GM11168 (cell line): ENCODE data around the gene RFK.
"Not testable (repeated sequence)": the region's sequence is repeated elsewhere in the genome, so short reads cannot be mapped to it uniquely, and the experiment has no call there.

ENCODE experiments used
- in situ Hi-C: fragments of 300-500 bp; cut with MboI; formaldehyde crosslinking; loops from one replicate; pipeline ENCODE4 v1.12.0; 2022; ENCODE audit warnings: low sequenced_read_pairs; ENCODE audit not compliant: unreplicated experiment

Gene RFK

DNA sequence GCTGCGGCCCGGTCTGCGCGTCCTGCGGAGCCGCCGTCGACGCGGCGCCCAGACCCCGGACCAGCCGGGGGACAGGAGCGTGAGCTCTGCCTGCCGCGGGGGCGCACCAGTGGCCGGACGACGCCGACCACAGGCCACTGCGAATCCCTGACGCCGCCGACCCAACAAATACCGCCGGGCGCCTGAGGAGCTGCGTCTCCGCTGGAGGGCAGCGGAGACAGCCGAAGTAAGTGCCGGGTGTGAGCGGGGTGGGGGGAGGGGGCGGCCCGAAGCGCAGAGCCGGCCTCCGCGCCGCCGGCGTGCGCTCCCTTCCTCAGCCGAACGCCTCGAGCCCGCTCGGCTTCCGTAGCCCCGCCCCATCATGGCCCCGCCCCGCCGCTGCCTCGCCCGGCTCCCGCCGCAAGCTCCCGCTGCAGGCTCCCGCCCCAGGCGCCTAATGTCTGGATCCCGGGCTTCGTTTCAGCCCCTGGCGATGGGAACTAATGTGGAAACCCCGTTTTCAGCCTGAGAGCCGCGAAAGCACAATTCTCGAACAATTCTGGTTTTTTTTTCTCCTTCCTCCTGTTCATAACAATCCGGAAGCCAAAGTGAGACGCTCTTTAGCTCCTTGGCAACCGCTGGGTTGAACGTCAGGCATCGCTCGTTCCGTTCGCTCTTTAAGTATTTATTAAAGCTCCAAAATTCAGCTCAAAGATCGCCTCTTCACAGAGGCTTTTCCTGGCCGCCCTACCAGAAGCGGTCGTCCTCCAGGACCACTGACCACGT lies at the start of gene RFK:
Gene RFK, minus strand, starts transcription at position 232 of the 765 bp plus-strand sequence. CDS start 255 bp downstream, outside the sequence.
- in situ Hi-C loops = no loop called here

DNA sequence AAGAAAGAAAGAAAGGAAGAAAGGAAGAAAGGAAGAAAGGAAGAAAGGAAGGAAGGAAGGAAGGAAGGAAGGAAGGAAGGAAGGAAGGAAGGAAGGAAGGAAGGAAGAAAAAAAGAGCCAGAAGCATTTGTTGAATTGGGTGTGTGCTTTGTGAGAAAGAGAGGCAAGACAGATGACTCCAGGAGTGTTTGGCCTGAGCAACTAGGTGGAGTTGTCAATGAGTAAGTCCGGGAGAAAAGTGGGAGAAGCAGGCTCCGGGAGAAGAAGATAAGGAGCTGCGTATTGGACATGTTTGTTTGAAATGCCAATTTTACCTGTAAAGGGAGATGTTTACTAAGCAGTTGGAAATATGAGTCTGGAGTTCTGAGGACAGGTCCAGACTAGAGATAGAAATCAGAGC lies 49.7 kb upstream of the RFK start:
- in situ Hi-C loops = no loop called here

DNA sequence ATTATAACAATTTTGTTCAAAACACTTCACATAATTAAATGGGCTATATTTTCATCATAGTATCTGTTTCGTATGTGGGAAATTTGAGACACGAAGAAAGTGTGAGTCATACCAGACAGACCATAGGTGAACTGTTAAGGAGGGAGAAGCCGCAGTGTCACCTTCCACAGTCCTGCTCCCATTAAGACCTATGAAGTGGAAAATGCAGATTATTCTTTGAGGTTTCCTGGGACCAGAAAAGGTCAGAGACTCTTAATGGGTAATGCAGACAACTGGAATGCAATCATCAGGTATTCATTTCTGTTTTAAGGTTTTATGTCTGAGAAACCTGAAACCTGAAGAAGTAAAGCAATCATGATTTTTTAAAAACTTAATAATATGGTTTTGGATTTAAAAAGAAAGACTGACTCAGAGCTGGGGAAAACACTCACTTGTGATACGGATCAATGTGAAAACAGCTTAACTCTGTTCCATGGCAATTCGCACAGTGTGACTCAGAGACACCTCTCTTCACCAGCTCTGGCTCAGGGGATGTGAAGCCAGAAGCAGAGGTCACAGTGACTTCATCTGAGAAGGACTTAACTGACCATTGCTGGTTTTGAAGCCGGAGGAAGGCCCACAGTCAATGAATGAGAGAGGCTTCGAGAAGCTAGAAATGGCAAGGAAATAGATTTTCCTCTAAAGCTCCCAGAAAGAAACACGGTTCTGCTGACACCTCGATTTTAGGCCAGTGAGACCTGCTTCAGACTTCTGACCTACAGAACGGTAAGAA lies 47.5 kb upstream of the RFK start:
- in situ Hi-C loops = no loop called here

DNA sequence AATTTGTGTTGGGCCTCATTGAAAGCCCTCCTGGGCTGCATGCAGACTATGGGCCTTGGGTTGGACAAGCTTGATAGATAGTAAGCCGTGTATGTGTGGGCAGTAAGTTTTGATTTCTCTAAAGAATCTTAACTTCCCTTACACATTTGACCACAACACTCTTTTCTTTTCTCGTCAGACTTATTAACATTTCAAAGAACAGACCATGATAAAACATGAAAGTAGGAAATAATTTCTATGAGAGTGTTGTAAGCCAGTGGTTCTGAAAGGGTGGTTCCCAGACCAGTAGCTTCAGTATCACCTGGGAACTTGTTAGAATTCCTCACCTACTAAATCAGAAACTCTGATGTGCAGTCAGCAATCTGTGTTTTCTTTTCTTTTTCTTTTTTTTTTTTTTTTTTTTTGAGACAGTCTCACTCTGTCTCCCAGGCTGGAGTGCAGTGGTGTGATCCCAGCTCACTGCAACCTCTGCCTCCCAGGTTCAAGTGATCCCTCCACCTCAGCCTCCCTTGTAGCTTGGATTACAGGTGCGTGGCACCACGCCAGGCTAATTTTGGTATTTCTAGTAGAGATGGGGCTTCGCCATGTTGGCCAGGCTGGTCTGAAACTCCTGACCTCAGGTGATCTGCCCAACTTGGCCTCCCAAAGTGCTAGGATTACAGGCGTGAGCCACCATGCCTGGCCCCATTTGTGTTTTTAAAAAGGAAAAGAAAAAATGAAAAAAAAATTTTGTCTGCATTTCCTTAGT lies 44.8 kb upstream of the RFK start:
- in situ Hi-C loops = no loop called here

DNA sequence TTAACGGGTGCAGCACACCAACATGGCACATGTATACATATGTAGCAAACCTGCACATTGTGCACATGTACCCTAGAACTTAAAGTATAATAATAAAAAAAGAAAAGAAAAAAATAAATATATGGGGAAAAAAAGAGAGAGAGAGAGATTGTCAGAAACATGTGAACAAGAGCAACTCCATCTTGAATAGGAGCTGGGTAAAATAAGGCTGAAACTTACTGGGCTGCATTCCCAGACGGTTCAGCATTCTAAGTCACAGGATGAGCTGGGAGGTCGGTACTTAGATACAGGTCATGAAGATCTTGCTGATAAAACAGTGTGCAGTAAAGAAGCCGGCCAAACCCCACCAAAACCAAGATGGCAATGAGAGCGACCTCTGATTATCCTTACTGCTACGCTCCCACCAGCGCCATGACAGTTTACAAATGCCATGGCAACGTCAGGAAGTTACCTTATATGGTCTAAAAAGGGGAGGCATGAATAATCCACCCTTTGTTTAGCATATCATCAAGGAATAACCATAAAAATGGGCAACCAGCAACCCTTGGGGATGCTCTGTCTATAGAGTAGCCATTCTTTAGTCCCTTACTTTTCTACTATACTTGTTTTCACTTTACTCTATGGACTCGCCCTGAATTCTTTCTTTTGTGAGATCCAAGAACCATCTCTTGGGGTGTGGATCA lies 42.9 kb upstream of the RFK start:
- in situ Hi-C loops = not testable (repeated sequence)

DNA sequence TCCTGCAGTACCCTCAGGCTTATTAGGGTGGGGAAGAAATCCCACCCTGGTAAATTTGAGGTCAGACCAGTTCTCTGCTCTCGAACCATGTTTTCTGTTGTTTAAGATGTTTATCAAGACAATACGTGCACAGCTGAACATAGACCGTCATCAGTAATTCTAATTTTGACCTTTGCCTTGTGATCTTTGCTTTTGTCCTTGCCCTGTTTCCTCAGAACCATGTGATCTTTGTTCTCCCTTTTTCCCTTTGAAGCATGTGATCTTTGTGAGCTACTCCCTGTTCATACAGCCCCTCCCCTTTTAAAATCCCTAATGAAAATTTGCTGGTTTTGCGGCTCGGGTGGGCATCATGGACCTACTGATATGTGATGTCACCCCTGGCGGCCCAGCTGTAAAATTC lies 40.7 kb upstream of the RFK start:
- in situ Hi-C loops = not testable (repeated sequence)

DNA sequence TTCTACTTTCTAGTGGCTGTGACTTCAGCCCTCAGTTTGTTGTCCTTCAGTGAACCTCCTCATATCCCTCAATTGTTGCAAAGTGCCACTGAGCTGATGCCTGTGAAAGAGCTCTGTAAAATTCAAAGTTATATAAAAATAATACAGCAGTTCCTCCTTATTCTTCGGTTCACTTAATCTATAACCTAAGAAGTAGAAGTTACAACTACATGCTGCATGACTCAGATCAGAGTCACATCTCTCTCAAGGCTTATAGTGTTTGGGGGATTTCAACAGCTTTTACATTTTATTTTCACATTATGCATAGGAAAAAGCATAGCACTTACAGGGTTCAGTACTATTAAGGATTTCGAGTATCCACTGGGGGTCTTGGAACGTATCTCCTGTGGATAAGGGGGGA lies 39.6 kb upstream of the RFK start:
- in situ Hi-C loops = no loop called here

DNA sequence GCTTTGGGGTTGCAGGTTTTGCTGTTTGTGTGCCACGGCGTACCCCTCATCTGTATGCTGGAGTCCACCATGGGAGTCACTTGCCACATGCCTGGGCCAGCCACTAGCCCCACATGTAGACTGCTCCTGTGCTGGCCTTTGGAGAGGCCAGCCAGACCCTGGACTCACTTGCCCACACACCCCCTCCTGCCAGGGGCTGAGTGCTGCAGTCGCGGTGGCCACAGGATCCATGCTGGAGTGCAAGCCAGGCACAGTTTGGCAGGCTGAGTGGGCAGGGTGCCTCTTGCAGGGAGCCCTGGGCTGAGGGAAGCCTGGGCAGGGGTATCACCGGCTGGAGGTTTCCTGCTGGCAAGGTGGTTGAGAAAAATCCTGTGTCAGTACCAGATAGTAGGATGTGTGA lies 39.2 kb upstream of the RFK start:
- in situ Hi-C loops = no loop called here

DNA sequence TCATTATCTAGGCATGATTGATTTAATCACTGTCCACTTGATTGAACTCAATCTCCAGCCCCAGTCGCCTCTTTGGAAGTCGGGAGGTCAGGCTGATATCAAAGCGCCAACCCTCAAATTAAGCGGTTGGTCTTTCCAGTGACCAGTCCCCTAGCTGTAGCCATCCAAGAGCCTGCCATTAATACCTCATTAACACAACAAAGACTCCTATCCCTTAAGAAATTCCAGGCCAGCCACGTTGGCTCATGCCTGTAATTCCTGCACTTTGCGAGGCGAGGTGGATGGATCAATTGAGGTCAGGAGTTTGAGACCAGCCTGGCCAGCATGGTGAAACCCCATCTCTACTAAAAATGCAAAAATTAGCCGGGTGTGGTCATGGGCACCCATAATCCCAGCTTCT lies 37.4 kb upstream of the RFK start:
- in situ Hi-C loops = no loop called here

DNA sequence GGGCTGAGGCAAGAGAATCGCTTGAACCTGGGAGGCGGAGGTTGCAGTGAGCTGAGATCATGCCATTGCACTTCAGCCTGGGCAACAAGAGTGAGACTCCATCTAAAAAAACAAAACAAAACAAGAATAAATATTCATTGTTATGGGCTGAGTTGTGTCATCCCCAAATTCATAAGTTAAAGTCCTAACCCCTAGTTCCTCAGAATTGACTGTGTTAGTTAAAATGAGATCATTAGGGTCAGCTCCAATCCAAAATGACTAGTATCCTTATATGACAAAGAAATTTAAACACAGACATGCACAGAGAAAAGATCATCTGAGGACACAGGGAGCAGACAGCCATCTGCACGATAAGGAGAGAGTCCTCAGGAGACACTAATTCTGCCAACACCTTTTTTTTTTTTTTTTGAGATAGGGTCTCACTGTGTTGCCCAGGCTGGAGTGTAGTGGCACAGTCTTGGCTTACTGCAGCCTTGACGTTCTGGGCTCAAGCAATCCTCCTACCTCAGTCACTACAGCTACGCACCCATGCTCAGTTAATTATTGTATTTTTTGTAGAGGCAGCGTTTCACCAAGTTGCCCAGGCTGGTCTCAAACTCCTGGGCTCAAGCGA lies 32.7 kb upstream of the RFK start:
- in situ Hi-C loops = no loop called here

DNA sequence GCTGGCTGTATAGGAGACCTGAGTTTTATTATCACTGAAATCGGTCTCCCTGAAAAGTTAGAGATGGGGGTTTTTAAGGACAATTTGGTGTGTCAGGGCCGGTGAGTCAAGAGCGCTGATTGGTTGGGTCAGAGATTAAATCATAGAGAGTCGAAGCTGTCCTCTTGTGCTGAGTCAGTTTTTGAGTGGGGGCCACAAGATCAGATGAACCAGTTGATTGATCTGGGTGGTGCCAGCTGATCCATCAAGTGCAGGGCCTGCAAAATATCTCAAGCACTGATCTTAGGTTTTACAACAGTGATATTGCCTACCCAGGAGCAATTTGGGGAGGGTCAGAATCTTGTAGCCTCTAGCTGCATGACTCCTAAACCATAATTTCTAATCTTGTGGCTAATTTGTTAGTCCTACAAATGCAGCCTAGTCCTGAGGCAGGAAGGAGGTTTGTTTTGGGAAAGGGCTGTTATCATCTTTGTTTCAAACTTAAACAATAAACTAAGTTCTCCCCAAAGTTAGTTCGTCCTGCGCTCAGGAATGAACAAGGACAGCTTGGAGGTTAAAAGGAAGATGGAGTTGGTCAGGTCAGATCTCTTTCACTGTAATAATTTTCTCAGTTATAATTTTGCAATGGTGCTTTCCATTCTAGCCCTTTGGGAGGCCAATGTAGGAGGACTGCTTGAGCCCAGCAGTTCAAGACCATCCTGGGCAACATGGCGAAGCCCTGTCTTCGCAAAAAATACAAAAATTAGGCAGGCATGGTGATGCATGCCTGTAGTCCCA lies 31.6 kb upstream of the RFK start:
- in situ Hi-C loops = no loop called here

DNA sequence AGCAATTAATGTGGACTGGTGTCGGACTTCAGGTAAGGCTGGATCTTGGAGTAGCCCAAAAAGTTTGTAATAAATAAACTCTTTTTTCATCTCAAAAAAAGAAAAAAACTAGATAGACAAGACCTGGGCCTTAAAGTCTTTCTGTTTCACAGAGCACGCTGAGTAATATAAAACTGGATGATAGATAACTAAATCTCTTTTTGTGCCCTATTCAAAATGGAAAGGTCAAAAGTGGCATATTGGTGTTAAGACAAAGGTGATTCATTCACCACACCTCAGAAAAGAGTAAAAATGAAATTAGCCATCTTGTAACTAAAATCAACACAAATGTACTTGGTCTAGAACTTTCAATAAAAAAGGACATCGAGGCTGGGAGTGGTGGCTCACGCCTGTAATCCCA lies 30.3 kb upstream of the RFK start:
- in situ Hi-C loops = no loop called here

DNA sequence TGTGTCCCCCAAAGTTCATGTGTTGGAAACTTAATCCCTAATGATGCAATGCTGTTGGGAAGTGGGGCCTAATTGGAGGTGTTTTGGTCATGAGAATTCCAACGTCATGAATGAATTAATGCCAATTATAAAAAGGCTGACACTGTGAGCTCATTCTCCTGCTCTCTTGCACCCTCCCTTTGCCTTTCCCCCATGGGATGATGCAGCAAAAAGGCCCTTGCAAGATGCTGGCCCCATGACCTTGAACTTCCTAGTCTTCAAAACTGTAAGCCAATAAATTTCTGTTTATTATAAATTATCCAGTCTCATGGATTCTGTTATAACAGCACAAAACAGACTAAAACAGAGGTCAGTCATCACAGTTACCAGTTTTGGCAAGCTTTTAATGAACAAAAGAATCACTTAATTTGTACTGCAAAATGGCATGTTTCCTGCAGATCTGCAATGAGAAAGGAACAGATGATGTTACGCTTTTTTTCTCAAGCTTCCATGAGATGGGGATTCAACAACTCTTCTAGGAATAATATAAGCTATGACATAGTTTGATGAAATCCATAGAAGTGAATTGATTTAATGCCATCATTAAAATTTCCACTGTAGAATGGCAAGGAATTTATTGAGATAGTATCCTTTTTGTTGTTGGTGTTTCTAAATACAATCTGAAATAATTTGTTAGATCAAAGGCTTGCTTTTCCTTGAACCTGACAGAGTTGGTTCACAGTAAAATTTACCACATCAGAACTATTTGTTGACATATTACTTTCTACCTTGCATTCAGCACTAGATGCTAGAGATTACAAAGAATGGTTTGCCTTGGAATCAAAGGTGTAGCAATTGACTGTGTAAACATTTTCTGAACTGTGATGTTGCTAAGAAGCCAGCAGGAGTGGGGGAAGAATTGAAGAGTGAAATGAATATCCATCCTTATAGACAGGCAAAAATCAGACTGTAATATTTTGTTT lies 29.3 kb upstream of the RFK start:
- in situ Hi-C loops = no loop called here

DNA sequence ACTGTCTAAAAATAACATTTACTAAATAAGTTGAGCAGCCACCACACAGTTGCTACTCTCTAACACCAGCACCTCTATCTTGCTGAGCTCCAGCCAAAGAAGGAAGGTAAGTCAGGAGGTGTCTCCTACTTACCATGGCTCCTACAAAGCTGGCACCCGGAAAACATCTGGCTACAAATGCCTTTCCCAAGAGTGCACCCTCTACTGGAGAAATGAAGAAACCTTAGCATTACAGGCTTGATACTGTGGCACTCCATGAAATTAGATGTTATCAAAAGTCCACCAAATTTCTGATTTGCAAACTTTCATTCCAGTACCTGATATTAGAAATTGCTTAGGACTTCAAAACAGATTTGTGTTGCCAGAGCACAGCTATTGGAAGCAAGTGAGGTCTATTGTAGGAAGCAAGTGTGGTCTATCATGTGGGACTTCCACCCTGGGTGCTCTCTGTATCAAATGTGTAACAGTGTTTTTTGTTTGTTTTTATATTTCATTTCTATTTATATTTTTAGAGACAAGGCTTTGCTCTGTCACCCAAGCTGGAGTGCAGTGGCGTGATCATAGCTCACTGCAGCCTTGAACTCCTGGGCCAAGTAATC lies 25.7 kb upstream of the RFK start:
- in situ Hi-C loops = no loop called here

DNA sequence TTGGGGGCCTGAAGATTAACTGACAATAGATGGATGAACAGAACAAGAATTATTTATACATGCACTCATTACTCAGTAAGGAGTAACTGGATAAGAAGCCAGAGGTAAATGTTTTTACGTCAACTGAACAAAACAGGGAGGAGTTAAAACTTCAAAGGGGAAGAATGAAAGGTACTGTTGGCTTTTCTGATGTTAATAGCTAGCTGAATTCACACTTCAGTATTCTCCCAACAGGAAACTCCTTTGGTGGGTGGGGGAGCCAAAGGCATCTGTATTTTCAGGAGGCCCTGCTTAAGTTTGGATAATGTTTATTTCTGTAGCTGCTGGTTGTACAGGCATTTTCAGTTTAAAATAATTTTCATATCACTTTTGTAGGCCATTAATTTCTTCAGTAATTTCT lies 23.2 kb upstream of the RFK start:
- in situ Hi-C loops = no loop called here

DNA sequence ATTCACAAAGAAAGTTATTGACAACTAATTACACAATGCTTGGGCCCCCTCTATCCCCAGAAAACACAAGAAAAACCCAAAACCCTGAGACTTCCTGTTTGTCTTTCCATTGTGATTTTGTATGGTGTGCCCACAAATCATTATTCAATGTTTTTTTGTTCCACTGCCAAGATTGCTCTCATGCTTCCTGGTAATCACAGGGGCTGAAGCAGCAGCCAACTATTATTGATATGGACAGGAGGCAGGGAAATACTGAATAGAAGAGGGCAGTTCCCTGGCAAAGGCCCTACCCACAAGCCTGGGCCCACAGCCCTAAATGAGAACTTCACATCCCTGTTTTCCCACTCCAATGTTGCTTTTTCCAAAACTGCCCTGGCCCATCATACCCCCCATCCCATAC lies 21.5 kb upstream of the RFK start:
- in situ Hi-C loops = no loop called here

DNA sequence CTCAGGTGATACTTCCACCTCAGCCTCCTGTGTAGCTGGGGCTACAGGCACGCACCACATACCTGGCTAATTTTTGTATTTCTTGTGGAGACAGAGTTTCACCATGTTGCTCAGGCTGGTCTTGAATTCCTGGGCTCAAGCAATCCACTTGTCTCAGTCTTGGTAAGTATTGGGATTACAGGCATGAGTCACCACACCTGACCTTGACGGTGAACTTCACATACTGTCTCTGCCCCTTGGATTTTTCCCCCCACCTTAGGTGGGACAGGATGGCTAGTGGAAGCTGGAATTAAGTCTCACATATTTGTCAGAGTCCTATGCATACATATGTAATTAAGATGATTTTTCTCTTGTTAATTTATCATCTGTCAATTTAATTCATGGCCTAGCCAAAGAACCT lies 20.9 kb upstream of the RFK start:
- in situ Hi-C loops = no loop called here

DNA sequence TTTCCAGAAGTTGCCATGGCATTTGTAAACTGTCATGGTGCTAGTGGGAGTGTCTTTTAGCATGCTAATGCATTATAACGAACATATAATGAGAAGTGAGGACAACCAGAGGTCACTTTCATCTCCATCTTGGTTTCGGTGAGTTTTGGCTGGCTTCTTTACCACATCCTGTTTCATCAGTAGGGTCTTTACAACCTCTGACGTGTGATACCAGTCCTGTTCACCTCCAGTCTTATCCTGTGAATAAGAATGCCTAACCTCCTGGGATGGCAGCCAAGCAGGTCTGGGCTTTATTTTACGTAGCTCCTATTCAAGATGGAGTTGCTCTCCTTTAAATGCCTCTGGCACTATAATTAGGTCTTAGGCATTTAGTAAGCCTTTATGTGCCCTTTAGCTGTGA lies 20.4 kb upstream of the RFK start:
- in situ Hi-C loops = no loop called here
